HepG2 (cell line): ENCODE measurements around the gene RAB24. TPM values are rescaled to one million over a fixed set of nuclear protein-coding genes. Genes with fewer than 3 reads are reported as not detected.
A peak's percentile ranks its signal among the peaks of the same experiment; 100 is the strongest.

Source experiments
- DBP ChIP-seq: sonication (generic); formaldehyde crosslinking; IDR thresholded peaks from 2 replicates; pipeline ENCODE4 v1.4.0; 2020; ENCODE audit warnings: missing genetic modification reagents; ENCODE audit errors: not compliant biosample characterization
- EHMT2 ChIP-seq: fragments of 200-600 bp; sonication (generic); IDR thresholded peaks from 2 replicates; pipeline ENCODE4 v1.7.0; 2017; ENCODE audit warnings: antibody characterized with exemption, low read depth, low read length, borderline replicate concordance
- GMEB2 ChIP-seq: IDR thresholded peaks from 2 replicates; pipeline ENCODE4 v1.6.1; 2016; ENCODE audit warnings: missing biosample characterization, missing genetic modification reagents, low read depth
- JUND ChIP-seq: sonication (generic); formaldehyde crosslinking; IDR thresholded peaks from 2 replicates; pipeline ENCODE4 v1.8.0; 2022; ENCODE audit warnings: mild to moderate bottlenecking, missing genetic modification reagents
- KLF9 ChIP-seq: IDR thresholded peaks from 2 replicates; pipeline ENCODE4 v1.6.1; 2016; ENCODE audit warnings: low read depth
- MAFK ChIP-seq, 2 experiments: IDR thresholded peaks in 1 of 2; conservative IDR thresholded peaks in 1 of 2; 2 replicates each; pipeline ENCODE4 v1.6.1; 2011; ENCODE audit warnings: improper control_type of control experiment in 2 of 2, low read length in 2 of 2
- MATR3 ChIP-seq: sonication (generic); formaldehyde crosslinking; IDR thresholded peaks from 2 replicates; pipeline ENCODE4 v1.4.0; 2020; ENCODE audit warnings: missing genetic modification reagents
- MBNL3 ChIP-seq: fragments of 250-450 bp; sonication (Bioruptor Pico); conservative IDR thresholded peaks from 2 replicates; pipeline ENCODE4 v1.8.0; 2022; ENCODE audit warnings: mild to moderate bottlenecking, inconsistent platforms
- NFAT5 ChIP-seq: sonication (generic); formaldehyde crosslinking; IDR thresholded peaks from 2 replicates; pipeline ENCODE4 v1.4.0; 2020; ENCODE audit warnings: missing genetic modification reagents
- NFYB ChIP-seq: sonication (generic); formaldehyde crosslinking; IDR thresholded peaks from 2 replicates; pipeline ENCODE4 v1.4.0; 2020; ENCODE audit warnings: missing genetic modification reagents
- TEAD2 ChIP-seq: sonication (generic); formaldehyde crosslinking; IDR thresholded peaks from 2 replicates; pipeline ENCODE4 v1.9.0; 2021; ENCODE audit warnings: missing genetic modification reagents
- ZBTB3 ChIP-seq: sonication (generic); formaldehyde crosslinking; IDR thresholded peaks from 2 replicates; pipeline ENCODE4 v1.4.0; 2020; ENCODE audit warnings: low read depth, mild to moderate bottlenecking, moderate library complexity, missing genetic modification reagents, borderline replicate concordance
- ZNF333 ChIP-seq: sonication (generic); formaldehyde crosslinking; IDR thresholded peaks from 2 replicates; pipeline ENCODE4 v1.4.0; 2020; ENCODE audit warnings: mild to moderate bottlenecking, missing genetic modification reagents, borderline replicate concordance
- ZNF484 ChIP-seq: sonication (generic); formaldehyde crosslinking; IDR thresholded peaks from 2 replicates; pipeline ENCODE4 v1.5.1; 2020; ENCODE audit warnings: mild to moderate bottlenecking, low read depth, missing genetic modification reagents, borderline replicate concordance
- ZNF552 ChIP-seq: sonication (generic); formaldehyde crosslinking; IDR thresholded peaks from 2 replicates; pipeline ENCODE4 v1.9.0; 2022; ENCODE audit warnings: missing genetic modification reagents, mild to moderate bottlenecking, borderline replicate concordance
- ZNF770 ChIP-seq: sonication (generic); formaldehyde crosslinking; IDR thresholded peaks from 2 replicates; pipeline ENCODE4 v1.5.0; 2020; ENCODE audit warnings: mild to moderate bottlenecking, missing genetic modification reagents
- polyA plus RNA-seq, 8 experiments: library from polyadenylated mRNA; depleted of rRNA in 3 of 8; stranded (reverse) in 7 of 8; unstranded in 1 of 8; fragments of >200 nt; fragmentation: Illumina TruSeq in 4 of 8; extraction: Trizol in 4 of 8; gene quantifications; 2 replicates each; pipeline versions ENCODE4 v1.2.1 to v1.2.3, GENCODE V29; 2011 to 2016; ENCODE audit warnings: low read depth in 4 of 8, missing spikeins in 1 of 8, mixed read lengths in 1 of 8; ENCODE audit not compliant: insufficient read depth in 1 of 8
- total RNA-seq, 5 experiments: library from RNA; depleted of rRNA; stranded (reverse); fragments of >200 nt; fragmentation: Illumina TruSeq; extraction: Trizol; gene quantifications; 2 replicates each; pipeline ENCODE4 v1.2.3, GENCODE V29; 2016; ENCODE audit warnings: low read depth in 1 of 5

RAB24 gene
- total and polyA plus RNA-seq, 2 of the 13 experiments (the other 11 are each of a cell fraction or from before 2014, with no cell fraction given) = 22.9 to 63.7 TPM

GRCh38 chr5:177311723-177312648 is 8.5 kb upstream of the RAB24 start, which contains the start of gene MXD3 (continued):
- TF ChIP-seq GMEB2 = 0 out of 2 replicates have a peak, but pooled peaks have one; percentile 55
- no peak for TF ChIP-seq EHMT2
- no peak for TF ChIP-seq ZNF333
- no peak for TF ChIP-seq TEAD2
- TF ChIP-seq ZNF770 (CRISPR knock-in tag) = no peak
- TF ChIP-seq ZBTB3 (CRISPR knock-in tag) = no peak
- TF ChIP-seq MBNL3 (CRISPR knock-in tag) = no peak
- TF ChIP-seq MATR3 (CRISPR knock-in tag) = no peak
- no peak for TF ChIP-seq ZNF552 (CRISPR knock-in tag)
- TF ChIP-seq ZNF484 (CRISPR knock-in tag) = no peak
- TF ChIP-seq JUND = no peak
- no peak for TF ChIP-seq DBP (CRISPR knock-in tag)
- TF ChIP-seq KLF9 = no peak; the same call in 1 of the 2 replicates
- TF ChIP-seq NFYB (CRISPR knock-in tag) = peak; percentile 95
- TF ChIP-seq NFAT5 (CRISPR knock-in tag) = no peak
- TF ChIP-seq MAFK (conservative IDR thresholded peaks at IDR 0.05 in 1 of 2, IDR thresholded peaks at IDR 0.05 in 1 of 2; ENCODE audit: low read length in 2 of 2) = no peak
